Thyroid gland (tissue), 4 donors: Measurements from ENCODE around the gene CNOT10.

ENCODE experiments used
- CTCF ChIP-seq, 6 experiments: fragments of 200-600 bp in 3 of 6; fragments of 450-650 bp in 3 of 6; sonication (generic) in 3 of 6; IDR thresholded peaks; one replicate each; pipeline ENCODE4 v1.5.1; 2016 to 2019; ENCODE audit warnings: antibody characterized with exemption in 6 of 6, mild to moderate bottlenecking in 2 of 6, inconsistent platforms in 1 of 6, moderate library complexity in 1 of 6
- POLR2A ChIP-seq, 2 donors: fragments of 450-650 bp; IDR thresholded peaks; one replicate each; pipeline ENCODE4 v1.6.1; 2017; ENCODE audit warnings: antibody characterized with exemption in 2 of 2, mild to moderate bottlenecking in 2 of 2, moderate library complexity in 1 of 2

- TF ChIP-seq CTCF (IDR thresholded peaks at IDR 0.05) = no peak
- no peak for TF ChIP-seq POLR2A (IDR thresholded peaks at IDR 0.05)
These were observed 20.2 kb downstream of the CNOT10 start for GRCh38 chr3:32705232-32705631.
